GM23248 (cell line): ENCODE results near the gene LAMA4. TPM values are rescaled to one million over a fixed set of nuclear protein-coding genes. Genes with fewer than 3 reads are reported as not detected.

Source experiments
- DNase-seq: peaks from one replicate; pipeline ENCODE4 v3.0.0-alpha.2; 2015
- H2AFZ ChIP-seq: fragments of 200-600 bp; sonication (generic); 2 replicates; pipeline ENCODE4 v1.6.1; 2016; ENCODE audit warnings: antibody characterized with exemption
- H3F3A ChIP-seq: fragments of 200-600 bp; sonication (generic); 2 replicates; pipeline ENCODE4 v1.6.1; 2016; ENCODE audit warnings: mild to moderate bottlenecking, antibody characterized with exemption, mixed run types; ENCODE audit not compliant: insufficient read depth
- H3K27ac ChIP-seq: fragments of 200-600 bp; sonication (generic); 2 replicates; pipeline ENCODE4 v1.5.1; 2016; ENCODE audit warnings: mild to moderate bottlenecking
- H3K27me3 ChIP-seq: fragments of 200-600 bp; sonication (generic); replicated peaks from 2 replicates; pipeline ENCODE4 v1.6.1; 2016; ENCODE audit warnings: mild to moderate bottlenecking; ENCODE audit not compliant: insufficient read depth
- H3K36me3 ChIP-seq: fragments of 200-600 bp; sonication (generic); 2 replicates; pipeline ENCODE4 v1.6.1; 2016; ENCODE audit warnings: low read depth, mild to moderate bottlenecking
- H3K4me1 ChIP-seq: fragments of 200-600 bp; sonication (generic); 2 replicates; pipeline ENCODE4 v1.6.1; 2016; ENCODE audit warnings: mild to moderate bottlenecking; ENCODE audit not compliant: insufficient read depth
- H3K4me2 ChIP-seq: fragments of 200-600 bp; sonication (generic); one replicate; pipeline ENCODE4 v1.6.1; 2016; ENCODE audit warnings: mild to moderate bottlenecking; ENCODE audit not compliant: unreplicated experiment
- H3K4me3 ChIP-seq: fragments of 200-600 bp; sonication (generic); 2 replicates; pipeline ENCODE4 v1.5.1; 2016; ENCODE audit warnings: mild to moderate bottlenecking
- H3K79me2 ChIP-seq: fragments of 200-600 bp; sonication (generic); 2 replicates; pipeline ENCODE4 v1.6.1; 2016; ENCODE audit warnings: mild to moderate bottlenecking; ENCODE audit not compliant: insufficient read depth
- H3K9ac ChIP-seq: fragments of 200-600 bp; sonication (generic); 2 replicates; pipeline ENCODE4 v1.6.1; 2016; ENCODE audit warnings: mild to moderate bottlenecking
- H3K9me2 ChIP-seq: fragments of 200-600 bp; sonication (generic); 2 replicates; pipeline ENCODE4 v1.6.1; 2016; ENCODE audit warnings: mixed run types, mild to moderate bottlenecking, moderate library complexity; ENCODE audit not compliant: insufficient read depth
- H3K9me3 ChIP-seq: fragments of 200-600 bp; sonication (generic); one replicate; pipeline ENCODE4 v1.6.1; 2017; ENCODE audit warnings: low read depth
- H4K20me1 ChIP-seq: fragments of 200-600 bp; sonication (generic); 2 replicates; pipeline ENCODE4 v1.6.0; 2016; ENCODE audit not compliant: insufficient read depth
- EZH2 ChIP-seq: fragments of 200-600 bp; sonication (generic); IDR thresholded peaks from 2 replicates; pipeline ENCODE4 v1.6.1; 2018; ENCODE audit warnings: antibody characterized with exemption, mild to moderate bottlenecking; ENCODE audit not compliant: insufficient read depth, poor library complexity, severe bottlenecking
- EZH2phosphoT487 ChIP-seq: fragments of 200-600 bp; sonication (generic); IDR thresholded peaks from 2 replicates; pipeline ENCODE4 v1.6.1; 2018; ENCODE audit warnings: antibody characterized with exemption, moderate library complexity, mild to moderate bottlenecking, low read depth; ENCODE audit not compliant: insufficient read depth
- WGBS, 2 experiments: methylation state at CpG; one replicate each; pipeline ENCODE4 v1.1.6; 2015 to 2017; ENCODE audit warnings: low lambda C conversion rate in 2 of 2, low coverage in 1 of 2; ENCODE audit errors: missing lambda C conversion rate in 2 of 2; 5-methylcytosine and 5-hydroxymethylcytosine counted together
- in situ Hi-C: fragments of 300-500 bp; cut with MboI; formaldehyde crosslinking; loops from 2 replicates; pipeline ENCODE4 v1.15.0; 2020
- polyA plus RNA-seq: library from polyadenylated mRNA; unstranded; fragments of >200 nt; fragmentation: Nextera tagmentation; extraction: Ambion mirVana; gene quantifications from 2 replicates; pipeline ENCODE4 v1.2.1, GENCODE V29; 2016
- total RNA-seq: library from RNA; depleted of rRNA; stranded (reverse); fragments of >200 nt; shearing (Covaris generic); gene quantifications from 2 replicates; pipeline ENCODE4 v1.2.3, GENCODE V29; 2014

The LAMA4 gene
- total and polyA plus RNA-seq, 2 experiments from 2014 or later: 331 to 429 TPM

GRCh38 chr6:112117554-112117953 is 136.8 kb downstream of the LAMA4 start:
- no peak overlapping the region for H3K4me2 ChIP-seq
- DNase-seq: peak; percentile 71
- 0% methylated on average over 1 of the region's 1 CpG for WGBS, 2 experiments

GRCh38 chr6:112116221-112116620 is 138.1 kb downstream of the LAMA4 start:
- WGBS, 2 experiments: 95 to 97% methylated on average over 1 of the region's 1 CpG
- Histone ChIP-seq H3K9me2 (no peaks in the 10 kb centered on the region), H3K4me3 (no peak overlapping the region), H3K79me2 (no peaks in the 10 kb centered on the region), H3K9ac (no peak overlapping the region), H2AFZ (no peak overlapping the region), H3K27ac (no peak overlapping the region; the same call in 1 of the 2 replicates), H3K9me3 (no peaks in the 10 kb centered on the region), H3K4me1 (peaks cover 14% of the 10 kb centered on the region), H3K27me3 (no peaks in the 10 kb centered on the region), H3K36me3 (peaks cover 100% of the 10 kb centered on the region), H3K4me2 (no peak overlapping the region), H4K20me1 (no peaks in the 10 kb centered on the region), H3F3A (peaks cover 93% of the 10 kb centered on the region)
- TF ChIP-seq EZH2 (no peak), EZH2phosphoT487 (no peak)
- in situ Hi-C loops: no loop called here
- DNase-seq: no peak

More at GRCh38 chr6:112117554-112117953, 136.8 kb downstream of the LAMA4 start:
- Histone ChIP-seq H3K9ac (no peak overlapping the region), H3K9me3 (no peaks in the 10 kb centered on the region), H3K27ac (peak overlapping the region; percentile 64), H3K4me1 (peaks cover 14% of the 10 kb centered on the region), H3K4me3 (no peak overlapping the region), H4K20me1 (no peaks in the 10 kb centered on the region), H3K79me2 (no peaks in the 10 kb centered on the region), H3K27me3 (no peaks in the 10 kb centered on the region), H3K36me3 (peaks cover 100% of the 10 kb centered on the region), H3K9me2 (no peaks in the 10 kb centered on the region), H3F3A (peaks cover 95% of the 10 kb centered on the region), H2AFZ (no peak overlapping the region)
- in situ Hi-C loops: no loop called here
- TF ChIP-seq EZH2: no peak
- no peak for TF ChIP-seq EZH2phosphoT487

- Histone ChIP-seq H3K79me2 (no peaks in the 10 kb centered on the region), H3K9me3 (no peaks in the 10 kb centered on the region), H3K27ac (no peak overlapping the region), H3K9me2 (no peaks in the 10 kb centered on the region), H4K20me1 (no peaks in the 10 kb centered on the region), H3F3A (peaks cover 92% of the 10 kb centered on the region), H3K36me3 (peaks cover 100% of the 10 kb centered on the region), H3K4me3 (no peak overlapping the region), H3K4me2 (no peak overlapping the region), H3K9ac (no peak overlapping the region), H3K4me1 (peaks cover 14% of the 10 kb centered on the region), H3K27me3 (no peaks in the 10 kb centered on the region), H2AFZ (no peak overlapping the region)
- no peak for DNase-seq
- TF ChIP-seq EZH2phosphoT487 (no peak), EZH2 (no peak)
- 97% methylated on average over 3 of the region's 3 CpGs for WGBS, 2 experiments
- in situ Hi-C loops: no loop called here
Measured at GRCh38 chr6:112114577-112115223, 139.7 kb downstream of the LAMA4 start.

GRCh38 chr6:112113918-112114317 is 140.4 kb downstream of the LAMA4 start:
- Histone ChIP-seq H2AFZ (no peak overlapping the region), H3K4me3 (no peak overlapping the region), H3K36me3 (peaks cover 100% of the 10 kb centered on the region), H3K4me2 (no peak overlapping the region), H3F3A (peaks cover 92% of the 10 kb centered on the region), H3K27ac (no peak overlapping the region), H3K27me3 (no peaks in the 10 kb centered on the region), H3K9me3 (no peaks in the 10 kb centered on the region), H3K4me1 (peaks cover 14% of the 10 kb centered on the region), H3K9ac (no peak overlapping the region), H3K79me2 (no peaks in the 10 kb centered on the region), H3K9me2 (no peaks in the 10 kb centered on the region), H4K20me1 (no peaks in the 10 kb centered on the region)
- TF ChIP-seq EZH2phosphoT487: no peak
- no peak for TF ChIP-seq EZH2
- DNase-seq: no peak
- in situ Hi-C loops: no loop called here

GRCh38 chr6:112113431-112113830 is 140.9 kb downstream of the LAMA4 start:
- peaks cover 14% of the 10 kb centered on the region for H3K4me1 ChIP-seq
- H3K27me3 ChIP-seq: no peaks in the 10 kb centered on the region
- H3K36me3 ChIP-seq: peaks cover 100% of the 10 kb centered on the region
- TF ChIP-seq EZH2phosphoT487: no peak
- TF ChIP-seq EZH2: no peak
- no peaks in the 10 kb centered on the region for H3K9me2 ChIP-seq
- 0 out of 2 replicates have a peak overlapping the region, but pooled peaks have one; percentile 10 for H3K9ac ChIP-seq
- peaks cover 92% of the 10 kb centered on the region for H3F3A ChIP-seq
- no peak overlapping the region for H3K27ac ChIP-seq
- no peaks in the 10 kb centered on the region for H3K79me2 ChIP-seq
- no peak overlapping the region for H2AFZ ChIP-seq
- no peak overlapping the region for H3K4me3 ChIP-seq
- H4K20me1 ChIP-seq: no peaks in the 10 kb centered on the region
- DNase-seq: no peak
- in situ Hi-C loops: no loop called here
- H3K9me3 ChIP-seq: no peaks in the 10 kb centered on the region
- H3K4me2 ChIP-seq: no peak overlapping the region
- WGBS, 2 experiments: 67 to 71% methylated on average over 3 of the region's 3 CpGs
